Upper lobe of left lung (tissue), 6 donors: Measurements from ENCODE around the gene FNDC4. TPM values are rescaled to one million over a fixed set of nuclear protein-coding genes. Genes with fewer than 3 reads are reported as not detected.
"Not testable (repeated sequence)": the region's sequence is repeated elsewhere in the genome, so short reads cannot be mapped to it uniquely, and the experiment has no call there.

ENCODE experiments used
- ATAC-seq, 2 donors: fragments of 200-7000 bp; cut with Tn5 transposase; one replicate each; pipeline ENCODE4 v1.9.1; 2022; ENCODE audit warnings: mild to moderate bottlenecking in 2 of 2, moderate library complexity in 2 of 2; ENCODE audit not compliant: low FRiP score in 2 of 2
- DNase-seq, 2 donors: peaks; one replicate each; pipeline ENCODE4 v3.0.0-alpha.2; 2019 to 2020
- H3K27ac ChIP-seq, 4 donors: fragments of 200-600 bp; sonication (generic); one replicate each; pipeline ENCODE4 v1.5.1; 2016 to 2019
- H3K27me3 ChIP-seq, 4 donors: fragments of 200-600 bp; sonication (generic); one replicate each; pipeline ENCODE4 v1.5.1; 2017 to 2019
- H3K36me3 ChIP-seq, 4 donors: fragments of 200-600 bp; sonication (generic); one replicate each; pipeline ENCODE4 v1.5.1; 2016 to 2019
- H3K4me1 ChIP-seq, 4 donors: fragments of 200-600 bp; sonication (generic); one replicate each; pipeline ENCODE4 v1.5.1; 2018 to 2019
- H3K4me3 ChIP-seq, 4 donors: fragments of 200-600 bp; sonication (generic); one replicate each; pipeline ENCODE4 v1.5.1; 2017 to 2019; ENCODE audit warnings: mild to moderate bottlenecking in 2 of 4, moderate library complexity in 1 of 4
- H3K9me3 ChIP-seq, 4 donors: fragments of 200-600 bp; sonication (generic); one replicate each; pipeline ENCODE4 v1.5.1; 2018 to 2019
- CTCF ChIP-seq, 6 experiments: fragments of 450-650 bp in 4 of 6; fragments of 200-600 bp in 2 of 6; sonication (generic) in 2 of 6; IDR thresholded peaks; one replicate each; pipeline ENCODE4 v1.5.1; 2016 to 2019; ENCODE audit warnings: antibody characterized with exemption in 6 of 6
- EP300 ChIP-seq, 4 donors: sonication (generic); formaldehyde crosslinking; IDR thresholded peaks; one replicate each; pipeline ENCODE4 v1.5.1; 2017; ENCODE audit warnings: antibody characterized with exemption in 4 of 4, control low read depth in 2 of 4
- POLR2A ChIP-seq, 4 donors: fragments of 450-650 bp; IDR thresholded peaks; one replicate each; pipeline ENCODE4 v1.5.1; 2016 to 2017; ENCODE audit warnings: antibody characterized with exemption in 4 of 4, mild to moderate bottlenecking in 2 of 4
- POLR2AphosphoS5 ChIP-seq, 2 donors: sonication (generic); formaldehyde crosslinking; IDR thresholded peaks; one replicate each; pipeline ENCODE4 v1.5.1; 2017; ENCODE audit warnings: antibody characterized with exemption in 2 of 2
- WGBS, 2 donors: methylation state at CpG; one replicate each; pipeline ENCODE4 v1.1.5; 2017 to 2018; 5-methylcytosine and 5-hydroxymethylcytosine counted together
- total RNA-seq, 6 donors: library from RNA; depleted of rRNA in 4 of 6; stranded (reverse); fragments of >200 nt in 4 of 6; gene quantifications; one replicate each; pipeline versions ENCODE4 v1.1.0 to v1.2.1, GENCODE V29; 2016 to 2021
- donor health status: DM: no; HTN: no; CAD: no; lungs with moderate emphysema.
- donor health status: DM: no; HTN: yes; CAD: no; lungs with severe emphysema.

Gene FNDC4
- total RNA-seq = 1 to 10 TPM in 5 of 6 donors, not detected in 1; 1.1 to 4.6 (median 2.6) TPM

GRCh38 chr2:27494944-27495554 lies at the start of gene FNDC4:
Gene FNDC4 (minus strand): TSS chr2:27495200. CDS start chr2:27494679, 521 bp downstream.
- peak within 1 kb of the TSS in 2 of 4 donors; percentile 36 to 52 for H3K27ac ChIP-seq
- DNase-seq = peak in 1 of 2 donors; percentile 89

GRCh38 chr2:27544143-27544821 lies 49.3 kb upstream of the FNDC4 start:
- no peak for TF ChIP-seq EP300 (IDR thresholded peaks at IDR 0.05)
- TF ChIP-seq POLR2A (IDR thresholded peaks at IDR 0.05) = no peak
- TF ChIP-seq POLR2AphosphoS5 (IDR thresholded peaks at IDR 0.05) = no peak
- TF ChIP-seq CTCF (IDR thresholded peaks at IDR 0.05) = no peak
- Histone ChIP-seq H3K9me3 (no peaks in the 10 kb centered on the region), H3K4me1 (no peaks in the 10 kb centered on the region), H3K4me3 (no peak overlapping the region), H3K27ac (no peak overlapping the region), H3K27me3 (no peaks in the 10 kb centered on the region), H3K36me3 (no peaks in the 10 kb centered on the region)
- ATAC-seq = no peak
- 88 to 92% methylated on average over 5 to 6 of the region's 6 CpGs for WGBS, 2 donors
- DNase-seq = no peak

More at GRCh38 chr2:27494944-27495554, at the start of gene FNDC4:
- Histone ChIP-seq H3K36me3 (no peaks in the 10 kb centered on the region), H3K9me3 (no peaks in the 10 kb centered on the region), H3K4me3 (peak within 1 kb of the TSS; percentile 31 to 67 (median 64)), H3K4me1 (peaks cover 7 to 20% (median 16%) of the 10 kb centered on the region in 4 donors), H3K27me3 (peaks cover 0 to 14% (median 6%) of the 10 kb centered on the region in 4 donors)
- no peak for TF ChIP-seq EP300 (IDR thresholded peaks at IDR 0.05)
- TF ChIP-seq POLR2AphosphoS5 (IDR thresholded peaks at IDR 0.05) = no peak
- TF ChIP-seq POLR2A (IDR thresholded peaks at IDR 0.05) = peak in 1 of 4 donors; percentile 19
- peak in 1 of 2 donors; percentile 83 for ATAC-seq
- WGBS, 2 donors = 0 to 1% methylated on average over 6 to 37 of the region's 70 CpGs

- not testable (repeated sequence) for H3K9me3 ChIP-seq, H3K4me3 ChIP-seq, ATAC-seq, H3K4me1 ChIP-seq, H3K36me3 ChIP-seq, H3K27ac ChIP-seq, H3K27me3 ChIP-seq
- DNase-seq = peak in 1 of 2 donors; percentile 42
- 100% methylated on average over 4 of the region's 35 CpGs; no CpG with 5 or more reads in 1 of the 2 donors for WGBS, 2 donors
Measured at GRCh38 chr2:27539649-27540048, 44.6 kb upstream of the FNDC4 start.

GRCh38 chr2:27538839-27539450 lies 43.9 kb upstream of the FNDC4 start:
- H3K36me3 ChIP-seq, H3K4me1 ChIP-seq, H3K4me3 ChIP-seq, H3K27me3 ChIP-seq, ATAC-seq, DNase-seq, H3K27ac ChIP-seq, H3K9me3 ChIP-seq: not testable (repeated sequence)
- 0 to 53% methylated on average over 1 to 4 of the region's 6 CpGs for WGBS, 2 donors

GRCh38 chr2:27537287-27537686 lies 42.3 kb upstream of the FNDC4 start:
- Histone ChIP-seq H3K27me3 (no peaks in the 10 kb centered on the region), H3K36me3 (no peaks in the 10 kb centered on the region), H3K27ac (no peak overlapping the region), H3K4me1 (no peaks in the 10 kb centered on the region), H3K4me3 (no peak overlapping the region), H3K9me3 (no peaks in the 10 kb centered on the region)
- DNase-seq = no peak
- no peak for ATAC-seq
- 70 to 75% methylated on average over 4 of the region's 4 CpGs for WGBS, 2 donors
- TF ChIP-seq CTCF (IDR thresholded peaks at IDR 0.05) (no peak), POLR2AphosphoS5 (IDR thresholded peaks at IDR 0.05) (no peak), EP300 (IDR thresholded peaks at IDR 0.05) (no peak), POLR2A (IDR thresholded peaks at IDR 0.05) (no peak)

GRCh38 chr2:27531983-27532382 lies 37.0 kb upstream of the FNDC4 start:
- no peaks in the 10 kb centered on the region for H3K4me1 ChIP-seq
- no peaks in the 10 kb centered on the region for H3K36me3 ChIP-seq
- H3K27me3 ChIP-seq = no peaks in the 10 kb centered on the region
- 80 to 87% methylated on average over 2 of the region's 2 CpGs for WGBS, 2 donors
- no peak overlapping the region for H3K27ac ChIP-seq
- DNase-seq (no peak), ATAC-seq (no peak)
- no peaks in the 10 kb centered on the region for H3K9me3 ChIP-seq
- H3K4me3 ChIP-seq = no peak overlapping the region
- no peak for TF ChIP-seq POLR2A (IDR thresholded peaks at IDR 0.05)
- TF ChIP-seq CTCF (IDR thresholded peaks at IDR 0.05) = no peak
- TF ChIP-seq EP300 (IDR thresholded peaks at IDR 0.05) = no peak
- no peak for TF ChIP-seq POLR2AphosphoS5 (IDR thresholded peaks at IDR 0.05)
